ENCODE measurements around the gene IFITM5. TPM values are rescaled to one million over a fixed set of nuclear protein-coding genes. Genes with fewer than 3 reads are reported as not detected.
"Not testable (repeated sequence)": the region's sequence is repeated elsewhere in the genome, so short reads cannot be mapped to it uniquely, and the experiment has no call there.

The IFITM5 gene
- total RNA-seq, 1 experiment from 2014 or later = not detected

GRCh38 chr11:325796-326591 is 26.7 kb upstream of the IFITM5 start:
- no peak overlapping the region for H3K56ac ChIP-seq (ENCODE audit: insufficient read length, low read depth, low read length)
- DNase-seq = peak; percentile 26
- H3K27ac ChIP-seq (ENCODE audit: insufficient read length, low read depth, low read length) = no peak overlapping the region
- no peak overlapping the region for H3K23ac ChIP-seq (ENCODE audit: insufficient read length, low read depth, low read length)
- Mint-ChIP-seq H3K9me3 (peaks cover 0 to 1% of the 10 kb centered on the region in 2 experiments; a peak in 1 of 5 replicates), H3K27ac (peak overlapping the region in 1 of 3 experiments; percentile 92; a peak in 2 of 7 replicates), H3K4me3 (no peak overlapping the region; a peak in 1 of 5 replicates), H3K27me3 (ENCODE audit: low read depth) (peaks cover 1% of the 10 kb centered on the region), H3K4me1 (peaks cover 23 to 31% of the 10 kb centered on the region in 2 experiments), H3K36me3 (ENCODE audit: insufficient read depth in 1 of 3, low read depth in 3 of 3) (peaks cover 0 to 10% (median 2%) of the 10 kb centered on the region in 3 experiments; a peak in 3 of 7 replicates)
- no peak overlapping the region for H2BK5ac ChIP-seq (ENCODE audit: insufficient read length, low read length)
- H4K20me1 ChIP-seq (ENCODE audit: control insufficient read depth, insufficient read depth, insufficient read length) = no peaks in the 10 kb centered on the region
- H2BK120ac ChIP-seq (ENCODE audit: low read depth, low read length, poor library complexity, severe bottlenecking) = no peak overlapping the region
- H2BK20ac ChIP-seq (ENCODE audit: low read depth, low read length, poor library complexity, severe bottlenecking) = no peak overlapping the region
- no peaks in the 10 kb centered on the region for H3K9me3 ChIP-seq (ENCODE audit: control insufficient read depth, low read depth, low read length)
- H2BK15ac ChIP-seq (ENCODE audit: low read depth, low read length) = no peak overlapping the region
- H3K18ac ChIP-seq (ENCODE audit: insufficient read length, low read depth, low read length) = no peak overlapping the region
- no peak overlapping the region for H3K9ac ChIP-seq (ENCODE audit: extremely low read depth, insufficient read length, low read length)
- H4K8ac ChIP-seq (replicated peaks; ENCODE audit: insufficient read length, low read depth, low read length) = no peak overlapping the region
- peaks cover 4% of the 10 kb centered on the region; the same call in 1 of the 2 replicates for H3K4me1 ChIP-seq (ENCODE audit: insufficient read depth, low read length)
- H3K79me2 ChIP-seq (ENCODE audit: insufficient read depth, low read length) = no peaks in the 10 kb centered on the region
- no peak overlapping the region for H3K14ac ChIP-seq (ENCODE audit: insufficient read depth, low read length)
- no CpG with 5 or more reads among the region's 30 CpGs for WGBS (ENCODE audit: extremely low coverage, insufficient read length, low lambda C conversion rate)
- no peak overlapping the region for H2AFZ ChIP-seq (ENCODE audit: low read length)
- no peak overlapping the region for H2AK5ac ChIP-seq (ENCODE audit: insufficient read length, low read length)
- no peaks in the 10 kb centered on the region for H3K79me1 ChIP-seq (ENCODE audit: insufficient read depth, low read depth, low read length, poor library complexity, severe bottlenecking)
- no peak overlapping the region for H4K91ac ChIP-seq (ENCODE audit: insufficient read length, low read depth, low read length)
- H3K4ac ChIP-seq (ENCODE audit: low read depth, low read length) = no peak overlapping the region
- H3K23me2 ChIP-seq (ENCODE audit: insufficient read length, low read depth, low read length, poor library complexity, severe bottlenecking) = peaks cover under 1% of the 10 kb centered on the region
- no peak overlapping the region for H3T11ph ChIP-seq (ENCODE audit: low read length)
- no peak overlapping the region for H3K4me2 ChIP-seq (ENCODE audit: insufficient read depth, insufficient read length, low read length)
- no peaks in the 10 kb centered on the region for H3K27me3 ChIP-seq (ENCODE audit: insufficient read depth, low read length)
- no peak overlapping the region for H2BK12ac ChIP-seq (ENCODE audit: insufficient read length, low read depth, low read length)
- no peak overlapping the region for H4K5ac ChIP-seq (ENCODE audit: insufficient read length, low read depth, low read length)
- no peak for TF ChIP-seq CTCF (conservative IDR thresholded peaks at IDR 0.05)

GRCh38 chr11:324593-325517 is 25.5 kb upstream of the IFITM5 start:
- H2BK120ac ChIP-seq (ENCODE audit: low read depth, low read length, poor library complexity, severe bottlenecking); H3K14ac ChIP-seq (ENCODE audit: insufficient read depth, low read length); H3K4me3 Mint-ChIP-seq; H4K5ac ChIP-seq (ENCODE audit: insufficient read length, low read depth, low read length); H3K56ac ChIP-seq (ENCODE audit: insufficient read length, low read depth, low read length); H3K27me3 Mint-ChIP-seq (ENCODE audit: low read depth); H3K79me2 ChIP-seq (ENCODE audit: insufficient read depth, low read length); H3K9ac ChIP-seq (ENCODE audit: extremely low read depth, insufficient read length, low read length); H3K9me3 Mint-ChIP-seq; H3K18ac ChIP-seq (ENCODE audit: insufficient read length, low read depth, low read length); H3K23ac ChIP-seq (ENCODE audit: insufficient read length, low read depth, low read length); DNase-seq; H3K23me2 ChIP-seq (ENCODE audit: insufficient read length, low read depth, low read length, poor library complexity, severe bottlenecking); H4K91ac ChIP-seq (ENCODE audit: insufficient read length, low read depth, low read length); H2BK12ac ChIP-seq (ENCODE audit: insufficient read length, low read depth, low read length); H3K79me1 ChIP-seq (ENCODE audit: insufficient read depth, low read depth, low read length, poor library complexity, severe bottlenecking); H3K4ac ChIP-seq (ENCODE audit: low read depth, low read length); H2BK5ac ChIP-seq (ENCODE audit: insufficient read length, low read length); H2BK15ac ChIP-seq (ENCODE audit: low read depth, low read length); H3K36me3 Mint-ChIP-seq (ENCODE audit: insufficient read depth in 1 of 3, low read depth in 3 of 3); H3K27ac ChIP-seq (ENCODE audit: insufficient read length, low read depth, low read length); H2AK5ac ChIP-seq (ENCODE audit: insufficient read length, low read length); H2AFZ ChIP-seq (ENCODE audit: low read length); H2BK20ac ChIP-seq (ENCODE audit: low read depth, low read length, poor library complexity, severe bottlenecking); H3K27me3 ChIP-seq (ENCODE audit: insufficient read depth, low read length); H3T11ph ChIP-seq (ENCODE audit: low read length); H3K9me3 ChIP-seq (ENCODE audit: control insufficient read depth, low read depth, low read length); H3K4me1 ChIP-seq (ENCODE audit: insufficient read depth, low read length); H4K20me1 ChIP-seq (ENCODE audit: control insufficient read depth, insufficient read depth, insufficient read length); H4K8ac ChIP-seq (replicated peaks; ENCODE audit: insufficient read length, low read depth, low read length); H3K4me2 ChIP-seq (ENCODE audit: insufficient read depth, insufficient read length, low read length): not testable (repeated sequence)
- WGBS (ENCODE audit: extremely low coverage, insufficient read length, low lambda C conversion rate) = no CpG with 5 or more reads among the region's 34 CpGs
- H3K4me1 Mint-ChIP-seq = peaks cover 28 to 39% of the 10 kb centered on the region in 2 experiments
- H3K27ac Mint-ChIP-seq = peak overlapping the region in 2 of 3 experiments; percentile 44 to 73; a peak in 4 of 7 replicates
